ENCODE data around the gene S100A6.

Gene S100A6

GRCh38 chr1:153539395-153540093 is 3.8 kb upstream of the S100A6 start:
- H3K27ac ChIP-seq: no peak overlapping the region
- TF ChIP-seq CTCF (conservative IDR thresholded peaks at IDR 0.05): no peak
- no peak for TF ChIP-seq ZFX (IDR thresholded peaks at IDR 0.05)

GRCh38 chr1:153538315-153538821 is 2.6 kb upstream of the S100A6 start:
- TF ChIP-seq CTCF (conservative IDR thresholded peaks at IDR 0.05): no peak
- TF ChIP-seq ZFX (IDR thresholded peaks at IDR 0.05): no peak
- H3K27ac ChIP-seq: no peak overlapping the region

GRCh38 chr1:153537376-153537730 is 1.6 kb upstream of the S100A6 start:
- no peak overlapping the region for H3K27ac ChIP-seq
- TF ChIP-seq CTCF (conservative IDR thresholded peaks at IDR 0.05): no peak
- TF ChIP-seq ZFX (IDR thresholded peaks at IDR 0.05): no peak

GRCh38 chr1:153536671-153537375 is 1.0 kb upstream of the S100A6 start:
- no peak overlapping the region for H3K27ac ChIP-seq
- TF ChIP-seq CTCF (conservative IDR thresholded peaks at IDR 0.05): no peak
- no peak for TF ChIP-seq ZFX (IDR thresholded peaks at IDR 0.05)

GRCh38 chr1:153536012-153536670 is 350 bp upstream of the S100A6 start:
- H3K27ac ChIP-seq: no peak overlapping the region
- TF ChIP-seq ZFX (IDR thresholded peaks at IDR 0.05) (no peak), CTCF (conservative IDR thresholded peaks at IDR 0.05) (no peak)

- no peak overlapping the region for H3K27ac ChIP-seq
- no peak for TF ChIP-seq ZFX (IDR thresholded peaks at IDR 0.05)
- TF ChIP-seq CTCF (conservative IDR thresholded peaks at IDR 0.05): no peak
These were observed 908 bp downstream of the S100A6 start for GRCh38 chr1:153534925-153535241.

Measured in C4-2B (cell line).